HL-60 (cell line): ENCODE data around the gene USB1.

Source experiments
- CTCF ChIP-seq: IDR thresholded peaks from one replicate; pipeline ENCODE4 v1.5.1; 2011; ENCODE audit warnings: low read length, control low read depth, inconsistent platforms; ENCODE audit not compliant: insufficient read depth
- POLR2AphosphoS5 ChIP-seq: IDR thresholded peaks from 2 replicates; pipeline ENCODE4 v1.6.1; 2012; ENCODE audit warnings: low read depth
- REST ChIP-seq: IDR thresholded peaks from 2 replicates; pipeline ENCODE4 v1.6.1; 2012; ENCODE audit warnings: low read depth; ENCODE audit not compliant: insufficient replicate concordance

GRCh38 chr16:57997176-57997527, 4.1 kb upstream of the USB1 start:
- no peak for TF ChIP-seq REST
- TF ChIP-seq CTCF, result no peak
- no peak for TF ChIP-seq POLR2AphosphoS5
